Osteocyte (in vitro differentiated cells): ENCODE measurements around the gene RFLNA. TPM values are rescaled to one million over a fixed set of nuclear protein-coding genes. Genes with fewer than 3 reads are reported as not detected.

Experiments
- DNase-seq: peaks from one replicate; pipeline ENCODE4 v3.0.0; 2021; ENCODE audit warnings: mixed read lengths; ENCODE audit not compliant: unreplicated experiment; ENCODE audit errors: extremely low spot score
- H3K27ac Mint-ChIP-seq: one replicate; pipeline ENCODE4 v1.8.0; 2021; ENCODE audit warnings: mild to moderate bottlenecking, mixed read lengths; ENCODE audit not compliant: unreplicated experiment
- H3K27me3 Mint-ChIP-seq: one replicate; pipeline ENCODE4 v1.8.0; 2021; ENCODE audit warnings: mixed read lengths; ENCODE audit not compliant: unreplicated experiment
- H3K36me3 Mint-ChIP-seq: one replicate; pipeline ENCODE4 v1.8.0; 2021; ENCODE audit warnings: mixed read lengths; ENCODE audit not compliant: unreplicated experiment
- H3K4me1 Mint-ChIP-seq: one replicate; pipeline ENCODE4 v1.8.0; 2021; ENCODE audit warnings: mixed read lengths; ENCODE audit not compliant: unreplicated experiment
- H3K4me3 Mint-ChIP-seq: one replicate; pipeline ENCODE4 v1.8.0; 2021; ENCODE audit warnings: mild to moderate bottlenecking, moderate library complexity, mixed read lengths; ENCODE audit not compliant: unreplicated experiment
- H3K9me3 Mint-ChIP-seq: one replicate; pipeline ENCODE4 v1.8.0; 2021; ENCODE audit warnings: mixed read lengths; ENCODE audit not compliant: unreplicated experiment
- CTCF ChIP-seq: fragments of 200-600 bp; sonication (generic); IDR thresholded peaks from 2 replicates; pipeline ENCODE4 v1.5.0; 2021; ENCODE audit warnings: antibody characterized with exemption, mild to moderate bottlenecking, moderate library complexity
- total RNA-seq: library from RNA; stranded (reverse); gene quantifications from 2 replicates; pipeline ENCODE4 v1.2.1, GENCODE V29; 2021

The RFLNA gene
- total RNA-seq, 1 donor from 2014 or later: 0.91 TPM

GRCh38 chr12:124254126-124254525, 40.8 kb upstream of the RFLNA start:
- H3K4me3 Mint-ChIP-seq: no peak overlapping the region
- no peaks in the 10 kb centered on the region for H3K9me3 Mint-ChIP-seq
- no peak overlapping the region for H3K27ac Mint-ChIP-seq
- peaks cover 16% of the 10 kb centered on the region for H3K4me1 Mint-ChIP-seq
- TF ChIP-seq CTCF: no peak
- no peak for DNase-seq
- no peaks in the 10 kb centered on the region for H3K36me3 Mint-ChIP-seq
- H3K27me3 Mint-ChIP-seq: peaks cover 37% of the 10 kb centered on the region

- no peak overlapping the region for H3K4me3 Mint-ChIP-seq
These were observed 35.5 kb upstream of the RFLNA start for GRCh38 chr12:124259154-124260066.

GRCh38 chr12:124261885-124262284, 33.0 kb upstream of the RFLNA start:
- Mint-ChIP-seq H3K9me3 (no peaks in the 10 kb centered on the region), H3K36me3 (no peaks in the 10 kb centered on the region), H3K4me1 (peaks cover 17% of the 10 kb centered on the region), H3K4me3 (no peak overlapping the region), H3K27me3 (peaks cover 42% of the 10 kb centered on the region), H3K27ac (no peak overlapping the region)
- TF ChIP-seq CTCF: no peak
- no peak for DNase-seq

More at GRCh38 chr12:124259154-124260066, 35.5 kb upstream of the RFLNA start:
- DNase-seq: no peak
- no peak for TF ChIP-seq CTCF
- Mint-ChIP-seq H3K27me3 (peaks cover 44% of the 10 kb centered on the region), H3K9me3 (no peaks in the 10 kb centered on the region), H3K36me3 (no peaks in the 10 kb centered on the region), H3K4me1 (peaks cover 25% of the 10 kb centered on the region), H3K27ac (no peak overlapping the region)

GRCh38 chr12:124264089-124264795, 30.7 kb upstream of the RFLNA start:
- Mint-ChIP-seq H3K27ac (no peak overlapping the region), H3K27me3 (peaks cover 34% of the 10 kb centered on the region), H3K36me3 (no peaks in the 10 kb centered on the region), H3K4me1 (peaks cover 8% of the 10 kb centered on the region), H3K9me3 (peaks cover 8% of the 10 kb centered on the region), H3K4me3 (no peak overlapping the region)
- no peak for DNase-seq
- no peak for TF ChIP-seq CTCF

- Mint-ChIP-seq H3K36me3 (no peaks in the 10 kb centered on the region), H3K9me3 (peaks cover 11% of the 10 kb centered on the region), H3K4me3 (no peak overlapping the region), H3K27ac (no peak overlapping the region), H3K27me3 (peaks cover 29% of the 10 kb centered on the region), H3K4me1 (peaks cover 2% of the 10 kb centered on the region)
- DNase-seq: no peak
- no peak for TF ChIP-seq CTCF
These were observed 30.0 kb upstream of the RFLNA start for GRCh38 chr12:124264879-124265278.
